SH-SY5Y (cell line): Measurements from ENCODE around the gene FANCC.

Experiments used
- GATA2 ChIP-seq: IDR thresholded peaks from 2 replicates; pipeline ENCODE4 v1.6.1; 2011; ENCODE audit warnings: mild to moderate bottlenecking, low read depth, low read length
- GATA3 ChIP-seq: IDR thresholded peaks from 2 replicates; pipeline ENCODE4 v1.6.1; 2011; ENCODE audit warnings: low read depth, mild to moderate bottlenecking, low read length, moderate library complexity

- TF ChIP-seq GATA3, result no peak
- no peak for TF ChIP-seq GATA2
These were observed 15.9 kb upstream of the FANCC start for GRCh38 chr9:95333426-95333825.
